Testis (tissue), 3 donors: Measurements from ENCODE around the gene NBAS. TPM values are rescaled to one million over a fixed set of nuclear protein-coding genes. Genes with fewer than 3 reads are reported as not detected.
"Not testable (repeated sequence)": the region's sequence is repeated elsewhere in the genome, so short reads cannot be mapped to it uniquely, and the experiment has no call there.

Experiments used
- DNase-seq: peaks from one replicate; pipeline ENCODE4 v3.0.0-alpha.2; 2019
- H3K27ac ChIP-seq, 2 donors: fragments of 200-600 bp; sonication (generic); one replicate each; pipeline ENCODE4 v1.5.1; 2019
- H3K27me3 ChIP-seq: fragments of 200-600 bp; sonication (generic); one replicate; pipeline ENCODE4 v1.5.1; 2019
- H3K36me3 ChIP-seq: fragments of 200-600 bp; sonication (generic); one replicate; pipeline ENCODE4 v1.5.1; 2017; ENCODE audit warnings: low read depth; ENCODE audit errors: missing control alignments
- H3K4me1 ChIP-seq: fragments of 200-600 bp; sonication (generic); one replicate; pipeline ENCODE4 v1.5.1; 2019
- H3K4me3 ChIP-seq, 2 donors: fragments of 200-600 bp; sonication (generic); one replicate each; pipeline ENCODE4 v1.5.1; 2017 to 2019
- H3K9me3 ChIP-seq: fragments of 200-600 bp; sonication (generic); one replicate; pipeline ENCODE4 v1.5.1; 2017
- CTCF ChIP-seq, 3 experiments: fragments of 450-650 bp in 2 of 3; fragments of 200-600 bp in 1 of 3; sonication (generic) in 1 of 3; IDR thresholded peaks; one replicate each; pipeline ENCODE4 v1.5.1; 2016 to 2019; ENCODE audit warnings: antibody characterized with exemption in 3 of 3, mild to moderate bottlenecking in 2 of 3, moderate library complexity in 1 of 3
- POLR2A ChIP-seq: fragments of 450-650 bp; IDR thresholded peaks from one replicate; pipeline ENCODE4 v1.6.1; 2017; ENCODE audit warnings: antibody characterized with exemption, mild to moderate bottlenecking, moderate library complexity
- WGBS, 2 donors: methylation state at CpG; one replicate each; pipeline ENCODE4 v1.1.5; 2018; 5-methylcytosine and 5-hydroxymethylcytosine counted together
- intact Hi-C: fragments of 100-400 bp; cut with DNase I; formaldehyde crosslinking; loops from one replicate; pipeline ENCODE4 v1.15.1; 2023; ENCODE audit warnings: low total_unique reads
- polyA plus RNA-seq: library from polyadenylated mRNA; stranded (reverse); fragments of 350-450 nt; fragmentation: Illumina TruSeq; extraction: RNeasy Lipid Tissue Mini Kit (QIAGEN cat#74804); gene quantifications from one replicate; pipeline ENCODE4 v1.2.3, GENCODE V29; 2014; ENCODE audit warnings: low read depth, low replicate concordance; ENCODE audit not compliant: insufficient read depth
- total RNA-seq, 2 donors: library from RNA; depleted of rRNA; stranded (reverse); fragments of >200 nt; gene quantifications; one replicate each; pipeline ENCODE4 v1.2.3, GENCODE V29; 2016

The NBAS gene
- total and polyA plus RNA-seq, 3 donors from 2014 or later: 75.8 to 84.2 (median 79.7) TPM

GRCh38 chr2:15448250-15448839 lies 112.8 kb downstream of the NBAS start:
- intact Hi-C loops: no loop called here
- TF ChIP-seq POLR2A (no peak), CTCF (IDR thresholded peaks at IDR 0.05) (no peak)

GRCh38 chr2:15447381-15447780 lies 113.8 kb downstream of the NBAS start:
- Histone ChIP-seq H3K4me1 (peaks cover 4% of the 10 kb centered on the region), H3K36me3 (no peaks in the 10 kb centered on the region), H3K27me3 (no peaks in the 10 kb centered on the region), H3K9me3 (no peaks in the 10 kb centered on the region), H3K4me3 (no peak overlapping the region), H3K27ac (no peak overlapping the region)
- WGBS, 2 donors: 96 to 98% methylated on average over 2 of the region's 2 CpGs
- intact Hi-C loops: no loop called here
- no peak for TF ChIP-seq CTCF (IDR thresholded peaks at IDR 0.05)
- TF ChIP-seq POLR2A: no peak
- no peak for DNase-seq

More at GRCh38 chr2:15448250-15448839, 112.8 kb downstream of the NBAS start:
- H3K4me1 ChIP-seq: peaks cover 4% of the 10 kb centered on the region
- H3K4me3 ChIP-seq: no peak overlapping the region
- no peaks in the 10 kb centered on the region for H3K36me3 ChIP-seq
- no peak overlapping the region for H3K27ac ChIP-seq
- WGBS, 2 donors: 84 to 86% methylated on average over 5 of the region's 5 CpGs
- H3K9me3 ChIP-seq: no peaks in the 10 kb centered on the region
- DNase-seq: no peak
- no peaks in the 10 kb centered on the region for H3K27me3 ChIP-seq

GRCh38 chr2:15446961-15447360 lies 114.2 kb downstream of the NBAS start:
- no peaks in the 10 kb centered on the region for H3K27me3 ChIP-seq
- no peak for TF ChIP-seq POLR2A
- TF ChIP-seq CTCF (IDR thresholded peaks at IDR 0.05): no peak
- H3K27ac ChIP-seq: no peak overlapping the region
- no peaks in the 10 kb centered on the region for H3K36me3 ChIP-seq
- 93% methylated on average over 4 of the region's 4 CpGs for WGBS, 2 donors
- no peak overlapping the region for H3K4me3 ChIP-seq
- intact Hi-C loops: no loop called here
- no peaks in the 10 kb centered on the region for H3K9me3 ChIP-seq
- DNase-seq: no peak
- H3K4me1 ChIP-seq: peaks cover 4% of the 10 kb centered on the region

GRCh38 chr2:15445891-15446562 lies 115.1 kb downstream of the NBAS start:
- no peaks in the 10 kb centered on the region for H3K9me3 ChIP-seq
- TF ChIP-seq POLR2A: no peak
- H3K36me3 ChIP-seq: no peaks in the 10 kb centered on the region
- DNase-seq: no peak
- WGBS, 2 donors: 92 to 98% methylated on average over 2 of the region's 2 CpGs
- intact Hi-C loops: no loop called here
- H3K4me1 ChIP-seq: peaks cover 4% of the 10 kb centered on the region
- H3K27ac ChIP-seq: no peak overlapping the region
- H3K27me3 ChIP-seq: no peaks in the 10 kb centered on the region
- H3K4me3 ChIP-seq: no peak overlapping the region

- H3K4me3 ChIP-seq, H3K27me3 ChIP-seq, H3K9me3 ChIP-seq, H3K36me3 ChIP-seq, H3K4me1 ChIP-seq, intact Hi-C loops, DNase-seq, H3K27ac ChIP-seq: not testable (repeated sequence)
- WGBS, 2 donors: 93% methylated on average over 22 of the region's 22 CpGs
Measured at GRCh38 chr2:15439768-15440524, 121.2 kb downstream of the NBAS start.

GRCh38 chr2:15439366-15439765 lies 121.8 kb downstream of the NBAS start:
- DNase-seq, intact Hi-C loops, H3K4me1 ChIP-seq, H3K9me3 ChIP-seq, H3K27ac ChIP-seq, H3K36me3 ChIP-seq, H3K27me3 ChIP-seq, H3K4me3 ChIP-seq: not testable (repeated sequence)
- WGBS, 2 donors: 95 to 96% methylated on average over 10 of the region's 10 CpGs
